Neuronal stem cell (in vitro differentiated cells): ENCODE measurements around the gene RBKS.
A peak's percentile ranks its signal among the peaks of the same experiment; 100 is the strongest.

Source experiments
- DNase-seq: peaks from one replicate; pipeline ENCODE4 v3.0.0-alpha.2; 2013; ENCODE audit warnings: low spot score
- H2AFZ ChIP-seq: one replicate; pipeline ENCODE4 v1.6.1; 2013; ENCODE audit warnings: mild to moderate bottlenecking, low read length, inconsistent platforms
- H2AK5ac ChIP-seq: 2 replicates; pipeline ENCODE4 v1.6.1; 2013; ENCODE audit warnings: low read depth, mild to moderate bottlenecking, inconsistent platforms, low read length, moderate library complexity, mixed read lengths
- H2BK120ac ChIP-seq: 2 replicates; pipeline ENCODE4 v1.6.1; 2013; ENCODE audit warnings: low read depth, mild to moderate bottlenecking, inconsistent platforms, low read length, moderate library complexity, mixed read lengths
- H2BK12ac ChIP-seq: one replicate; pipeline ENCODE4 v1.6.1; 2013; ENCODE audit warnings: low read length, inconsistent platforms
- H2BK15ac ChIP-seq: 2 replicates; pipeline ENCODE4 v1.6.1; 2013; ENCODE audit warnings: mild to moderate bottlenecking, low read length, inconsistent platforms, mixed read lengths
- H2BK5ac ChIP-seq: one replicate; pipeline ENCODE4 v1.6.1; 2013; ENCODE audit warnings: inconsistent platforms, mild to moderate bottlenecking, low read length, moderate library complexity
- H3K14ac ChIP-seq: one replicate; pipeline ENCODE4 v1.6.1; 2013; ENCODE audit warnings: low read length, inconsistent platforms
- H3K18ac ChIP-seq: 2 replicates; pipeline ENCODE4 v1.6.1; 2013; ENCODE audit warnings: low read length, inconsistent platforms
- H3K23ac ChIP-seq: 2 replicates; pipeline ENCODE4 v1.6.1; 2013; ENCODE audit warnings: low read depth, mild to moderate bottlenecking, mixed read lengths, low read length, inconsistent platforms; ENCODE audit not compliant: poor library complexity
- H3K27ac ChIP-seq: replicated peaks from 3 replicates; pipeline ENCODE4 v1.5.1; 2013; ENCODE audit warnings: low read length, inconsistent platforms
- H3K27me3 ChIP-seq, 3 experiments: 2 replicates each; pipeline ENCODE4 v1.6.1; 2013; ENCODE audit warnings: low read length in 3 of 3, mild to moderate bottlenecking in 2 of 3, inconsistent platforms in 1 of 3, low read depth in 1 of 3, mixed read lengths in 1 of 3, moderate library complexity in 1 of 3; ENCODE audit not compliant: control insufficient read depth in 3 of 3, insufficient read depth in 3 of 3
- H3K36me3 ChIP-seq, 2 donors: replicated peaks in 1 of 2; 2 replicates each; pipeline ENCODE4 v1.6.1; 2013; ENCODE audit warnings: low read length in 2 of 2; ENCODE audit not compliant: control insufficient read depth in 2 of 2, insufficient read depth in 2 of 2
- H3K4ac ChIP-seq: 2 replicates; pipeline ENCODE4 v1.6.1; 2013; ENCODE audit warnings: inconsistent platforms, mild to moderate bottlenecking, low read length, moderate library complexity
- H3K4me1 ChIP-seq, 2 donors: 1 replicate in 1 of 2; 2 replicates in 1 of 2; pipeline ENCODE4 v1.6.1; 2013; ENCODE audit warnings: low read length in 2 of 2, low read depth in 1 of 2; ENCODE audit not compliant: control insufficient read depth in 2 of 2, insufficient read depth in 1 of 2
- H3K4me2 ChIP-seq: one replicate; pipeline ENCODE4 v1.6.1; 2013; ENCODE audit warnings: mild to moderate bottlenecking, low read length, inconsistent platforms; ENCODE audit not compliant: insufficient read depth, poor library complexity, severe bottlenecking
- H3K4me3 ChIP-seq, 2 donors: 2 replicates each; pipeline ENCODE4 v1.5.1; 2013; ENCODE audit warnings: low read length in 2 of 2, mild to moderate bottlenecking in 2 of 2, inconsistent platforms in 1 of 2, moderate library complexity in 1 of 2
- H3K79me1 ChIP-seq: one replicate; pipeline ENCODE4 v1.6.1; 2013; ENCODE audit warnings: low read depth, mild to moderate bottlenecking, inconsistent platforms, low read length, moderate library complexity
- H3K9ac ChIP-seq: one replicate; pipeline ENCODE4 v1.6.1; 2013; ENCODE audit warnings: mild to moderate bottlenecking, low read depth, low read length, inconsistent platforms; ENCODE audit not compliant: poor library complexity
- H3K9me3 ChIP-seq, 2 donors: replicated peaks in 1 of 2; 2 replicates each; pipeline versions ENCODE3 to v1.6.1; 2013; ENCODE audit warnings: low read length in 2 of 2, mild to moderate bottlenecking in 2 of 2, inconsistent platforms in 1 of 2, low read depth in 1 of 2, mixed read lengths in 1 of 2, moderate library complexity in 1 of 2; ENCODE audit not compliant: control insufficient read depth in 2 of 2, insufficient read depth in 1 of 2
- H4K8ac ChIP-seq: one replicate; pipeline ENCODE4 v1.6.1; 2013; ENCODE audit warnings: low read depth, mild to moderate bottlenecking, inconsistent platforms, low read length, moderate library complexity
- H4K91ac ChIP-seq: one replicate; pipeline ENCODE4 v1.6.1; 2013; ENCODE audit warnings: low read length, low read depth, mild to moderate bottlenecking, inconsistent platforms; ENCODE audit not compliant: poor library complexity
- WGBS, 2 donors: extraction: QIAGEN DNeasy Blood & Tissue Kit; methylation state at CpG; one replicate each; pipeline ENCODE4 v1.1.7; 2013; ENCODE audit warnings: missing lambda C conversion rate in 2 of 2, mixed read lengths in 1 of 2; ENCODE audit not compliant: insufficient read length in 2 of 2, insufficient replicate concordance in 1 of 2; ENCODE audit errors: extremely low coverage in 2 of 2; 5-methylcytosine and 5-hydroxymethylcytosine counted together

The RBKS gene

GRCh38 chr2:27802547-27802946 is 87.6 kb downstream of the RBKS start:
- no peak overlapping the region for H2BK12ac ChIP-seq
- no peak overlapping the region for H3K18ac ChIP-seq
- no peak overlapping the region for H4K8ac ChIP-seq
- no peak overlapping the region for H3K4me3 ChIP-seq
- H3K4me1 ChIP-seq, result peaks cover 9 to 14% of the 10 kb centered on the region in 2 donors
- DNase-seq, result no peak
- no peak overlapping the region for H2BK120ac ChIP-seq
- peaks cover 0 to 2% of the 10 kb centered on the region in 2 donors for H3K9me3 ChIP-seq
- H3K4ac ChIP-seq, result no peak overlapping the region
- H3K27me3 ChIP-seq, result no peaks in the 10 kb centered on the region
- H2AFZ ChIP-seq, result no peak overlapping the region
- H3K79me1 ChIP-seq, result peaks cover 3% of the 10 kb centered on the region
- no peak overlapping the region for H3K23ac ChIP-seq
- no CpG with 5 or more reads among the region's 6 CpGs for WGBS, 2 donors
- H4K91ac ChIP-seq, result no peak overlapping the region
- H3K27ac ChIP-seq, result no peak overlapping the region
- no peak overlapping the region for H3K9ac ChIP-seq
- no peak overlapping the region for H2AK5ac ChIP-seq
- no peak overlapping the region for H3K4me2 ChIP-seq
- H2BK5ac ChIP-seq, result no peak overlapping the region
- no peaks in the 10 kb centered on the region for H3K36me3 ChIP-seq
- no peak overlapping the region for H2BK15ac ChIP-seq
- H3K14ac ChIP-seq, result no peak overlapping the region

- no peak overlapping the region for H4K91ac ChIP-seq
- H3K79me1 ChIP-seq, result peaks cover 3% of the 10 kb centered on the region
- H3K9ac ChIP-seq, result no peak overlapping the region
- H3K18ac ChIP-seq, result no peak overlapping the region
- no peak for DNase-seq
- H3K4ac ChIP-seq, result no peak overlapping the region
- peaks cover 14% of the 10 kb centered on the region in 2 donors for H3K4me1 ChIP-seq
- no peak overlapping the region for H2BK5ac ChIP-seq
- WGBS, 2 donors, result no CpG with 5 or more reads among the region's 6 CpGs
- H3K36me3 ChIP-seq, result no peaks in the 10 kb centered on the region
- H3K4me3 ChIP-seq, result peak overlapping the region in 1 of 2 donors; percentile 68
- H3K9me3 ChIP-seq, result peaks cover 0 to 2% of the 10 kb centered on the region in 2 donors
- peak overlapping the region; percentile 38 for H3K23ac ChIP-seq
- no peak overlapping the region for H3K27ac ChIP-seq
- H4K8ac ChIP-seq, result no peak overlapping the region
- no peak overlapping the region for H3K4me2 ChIP-seq
- H2BK12ac ChIP-seq, result no peak overlapping the region
- H2AFZ ChIP-seq, result no peak overlapping the region
- H3K14ac ChIP-seq, result peak overlapping the region; percentile 9
- H3K27me3 ChIP-seq, result no peaks in the 10 kb centered on the region
- H2BK15ac ChIP-seq, result no peak overlapping the region
- no peak overlapping the region for H2BK120ac ChIP-seq
- H2AK5ac ChIP-seq, result no peak overlapping the region
These were observed 89.3 kb downstream of the RBKS start for GRCh38 chr2:27800856-27801255.

GRCh38 chr2:27799646-27800010 is 90.6 kb downstream of the RBKS start:
- Histone ChIP-seq H3K18ac (no peak overlapping the region), H3K14ac (no peak overlapping the region), H2BK5ac (no peak overlapping the region), H2BK120ac (no peak overlapping the region), H4K91ac (no peak overlapping the region), H3K4me1 (peaks cover 20 to 25% of the 10 kb centered on the region in 2 donors), H3K9me3 (peaks cover 0 to 2% of the 10 kb centered on the region in 2 donors), H2BK12ac (no peak overlapping the region), H3K4me2 (no peak overlapping the region), H3K27me3 (no peaks in the 10 kb centered on the region), H3K4ac (no peak overlapping the region), H4K8ac (no peak overlapping the region), H2BK15ac (no peak overlapping the region), H3K79me1 (peaks cover 3% of the 10 kb centered on the region), H3K36me3 (no peaks in the 10 kb centered on the region), H3K4me3 (no peak overlapping the region), H3K9ac (no peak overlapping the region), H2AFZ (peak overlapping the region; percentile 45), H3K27ac (peak overlapping the region; percentile 73), H2AK5ac (no peak overlapping the region), H3K23ac (no peak overlapping the region)
- no CpG with 5 or more reads among the region's 4 CpGs for WGBS, 2 donors
- DNase-seq, result no peak

GRCh38 chr2:27798948-27799645 is 91.1 kb downstream of the RBKS start:
- H2BK120ac ChIP-seq, result no peak overlapping the region
- peak overlapping the region; percentile 45 for H2AFZ ChIP-seq
- H3K23ac ChIP-seq, result no peak overlapping the region
- no peak overlapping the region for H4K8ac ChIP-seq
- no peak overlapping the region for H2BK5ac ChIP-seq
- no peak overlapping the region for H3K4me2 ChIP-seq
- peaks cover 0 to 2% of the 10 kb centered on the region in 2 donors for H3K9me3 ChIP-seq
- H3K9ac ChIP-seq, result no peak overlapping the region
- DNase-seq, result peak; percentile 31
- no peak overlapping the region for H2BK12ac ChIP-seq
- no peak overlapping the region for H2AK5ac ChIP-seq
- WGBS, 2 donors, result no CpG with 5 or more reads among the region's 11 CpGs
- H3K27me3 ChIP-seq, result no peaks in the 10 kb centered on the region
- H3K18ac ChIP-seq, result peak overlapping the region; percentile 44
- H3K36me3 ChIP-seq, result no peaks in the 10 kb centered on the region
- H3K27ac ChIP-seq, result peak overlapping the region; percentile 73
- H3K14ac ChIP-seq, result no peak overlapping the region
- no peak overlapping the region for H4K91ac ChIP-seq
- H2BK15ac ChIP-seq, result no peak overlapping the region
- H3K4me1 ChIP-seq, result peaks cover 20 to 25% of the 10 kb centered on the region in 2 donors
- no peak overlapping the region for H3K4me3 ChIP-seq
- no peak overlapping the region for H3K4ac ChIP-seq
- H3K79me1 ChIP-seq, result peaks cover 3% of the 10 kb centered on the region
